Adrenal gland (tissue), 5 donors: ENCODE measurements around the gene REXO5.

ENCODE experiments used
- POLR2A ChIP-seq, 2 donors: fragments of 450-650 bp; IDR thresholded peaks; one replicate each; pipeline ENCODE4 v1.6.1; 2017; ENCODE audit warnings: antibody characterized with exemption in 2 of 2, mild to moderate bottlenecking in 2 of 2, moderate library complexity in 1 of 2
- TF ChIP-seq, protein P1 (sequence below), 6 experiments: fragments of 450-650 bp in 4 of 6; fragments of 200-600 bp in 2 of 6; sonication (generic) in 1 of 6; IDR thresholded peaks; 1 replicate in 5 of 6; 2 replicates in 1 of 6; pipeline versions ENCODE4 v1.5.1 to v1.8.0; 2016 to 2021; ENCODE audit warnings: antibody characterized with exemption in 6 of 6, mild to moderate bottlenecking in 2 of 6, moderate library complexity in 1 of 6
- donor health status: DM: no; HTN: no; CAD: no.

DNA sequence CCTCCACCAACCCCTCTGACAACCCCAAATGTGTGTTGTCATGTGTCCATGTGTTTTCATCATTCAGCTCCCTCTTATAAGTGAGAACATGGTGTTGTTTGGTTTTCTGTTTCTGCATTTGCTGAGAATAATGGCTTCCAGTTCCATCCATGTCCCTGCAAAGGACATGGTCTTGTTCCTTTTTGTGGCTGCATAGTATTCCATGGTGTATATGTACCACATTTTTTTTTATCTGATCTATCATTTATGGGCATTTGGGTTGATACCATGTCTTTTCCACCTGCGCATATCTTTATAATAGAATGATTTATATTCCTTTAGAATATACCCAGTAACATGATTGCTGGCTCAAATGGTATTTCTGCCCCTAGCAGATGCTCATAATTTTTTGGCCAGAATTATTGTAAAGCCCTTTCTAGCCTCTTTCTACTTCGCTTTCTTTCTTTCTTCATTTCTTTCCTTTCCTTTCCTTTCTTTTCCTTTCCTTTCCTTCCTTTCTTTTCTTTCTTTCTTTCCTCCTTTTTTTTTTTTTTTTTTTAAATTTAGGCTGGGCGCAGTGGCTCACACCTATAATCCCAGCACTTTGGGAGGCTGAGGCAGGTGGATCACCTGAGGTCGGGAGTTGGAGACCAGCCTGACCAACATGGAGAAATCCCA is 12.7 kb downstream of the REXO5 start:
- TF ChIP-seq, protein P1, sequence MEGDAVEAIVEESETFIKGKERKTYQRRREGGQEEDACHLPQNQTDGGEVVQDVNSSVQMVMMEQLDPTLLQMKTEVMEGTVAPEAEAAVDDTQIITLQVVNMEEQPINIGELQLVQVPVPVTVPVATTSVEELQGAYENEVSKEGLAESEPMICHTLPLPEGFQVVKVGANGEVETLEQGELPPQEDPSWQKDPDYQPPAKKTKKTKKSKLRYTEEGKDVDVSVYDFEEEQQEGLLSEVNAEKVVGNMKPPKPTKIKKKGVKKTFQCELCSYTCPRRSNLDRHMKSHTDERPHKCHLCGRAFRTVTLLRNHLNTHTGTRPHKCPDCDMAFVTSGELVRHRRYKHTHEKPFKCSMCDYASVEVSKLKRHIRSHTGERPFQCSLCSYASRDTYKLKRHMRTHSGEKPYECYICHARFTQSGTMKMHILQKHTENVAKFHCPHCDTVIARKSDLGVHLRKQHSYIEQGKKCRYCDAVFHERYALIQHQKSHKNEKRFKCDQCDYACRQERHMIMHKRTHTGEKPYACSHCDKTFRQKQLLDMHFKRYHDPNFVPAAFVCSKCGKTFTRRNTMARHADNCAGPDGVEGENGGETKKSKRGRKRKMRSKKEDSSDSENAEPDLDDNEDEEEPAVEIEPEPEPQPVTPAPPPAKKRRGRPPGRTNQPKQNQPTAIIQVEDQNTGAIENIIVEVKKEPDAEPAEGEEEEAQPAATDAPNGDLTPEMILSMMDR (IDR thresholded peaks at IDR 0.05) = no peak
- no peak for TF ChIP-seq POLR2A (IDR thresholded peaks at IDR 0.05)
